ENCODE results near the gene CLIP1. TPM values are rescaled to one million over a fixed set of nuclear protein-coding genes. Genes with fewer than 3 reads are reported as not detected.

Gene CLIP1
- total RNA-seq, 1 experiment from 2014 or later, result 42.9 TPM

Other genes starting within 250 kb of the CLIP1 start
- gene IL31, start 248.4 kb downstream of the CLIP1 start, total RNA-seq (2021; ENCODE audit: unreplicated experiment), result not detected
- gene LRRC43, start 239.5 kb downstream of the CLIP1 start, total RNA-seq (2021; ENCODE audit: unreplicated experiment), result not detected
- gene B3GNT4, start 219.0 kb downstream of the CLIP1 start, total RNA-seq (2021; ENCODE audit: unreplicated experiment), result 7.1 TPM
- 60.1 TPM for gene DIABLO, start 196.6 kb downstream of the CLIP1 start, total RNA-seq (2021; ENCODE audit: unreplicated experiment)
- 19.4 TPM for gene VPS33A, start 156.2 kb downstream of the CLIP1 start, total RNA-seq (2021; ENCODE audit: unreplicated experiment)
- gene ZCCHC8, start 78.3 kb upstream of the CLIP1 start, total RNA-seq (2021; ENCODE audit: unreplicated experiment), result 30.5 TPM
- gene RSRC2, start 104.3 kb upstream of the CLIP1 start, total RNA-seq (2021; ENCODE audit: unreplicated experiment), result 68.7 TPM
- 70.2 TPM for gene KNTC1, start 104.6 kb upstream of the CLIP1 start, total RNA-seq (2021; ENCODE audit: unreplicated experiment)

All from HCT116 (cell line).